A673 (cell line): ENCODE results near the gene ARID5B. TPM values are rescaled to one million over a fixed set of nuclear protein-coding genes. Genes with fewer than 3 reads are reported as not detected.
A peak's percentile ranks its signal among the peaks of the same experiment; 100 is the strongest.

Experiments used
- BruUV-seq: library from RNA; stranded (reverse); fragments of 400-500 nt; replicated peaks from 2 replicates; lab custom pipeline; 2021; lab: Mats Ljungman, UMichigan
- CTCF ChIA-PET: fragments of 300-600 bp; sonication (Branson Sonifier 250); formaldehyde crosslinking; loops from one replicate; lab custom pipeline; 2022; ENCODE audit warnings: antibody characterized with exemption; lab: Charles Lee
- POLR2A ChIA-PET: fragments of 300-600 bp; sonication (Branson Sonifier 250); formaldehyde crosslinking; loops from one replicate; lab custom pipeline; 2022; ENCODE audit warnings: antibody characterized with exemption; ENCODE audit not compliant: low non-redundant PET; lab: Charles Lee
- DNase-seq: peaks from one replicate; pipeline ENCODE4 v3.0.0-alpha.2; 2015; ENCODE audit warnings: low spot score
- H3K27ac ChIP-seq: fragments of 200-600 bp; sonication (generic); 2 replicates; pipeline ENCODE4 v1.5.1; 2016; ENCODE audit warnings: mixed run types, low read depth, mild to moderate bottlenecking, mixed read lengths, antibody characterized with exemption, low read length; ENCODE audit not compliant: poor library complexity, severe bottlenecking
- H3K27me3 ChIP-seq: fragments of 200-600 bp; sonication (generic); replicated peaks from 2 replicates; pipeline ENCODE4 v1.6.1; 2017; ENCODE audit warnings: mixed run types, low read depth, mild to moderate bottlenecking, mixed read lengths, antibody characterized with exemption, low read length; ENCODE audit not compliant: insufficient read depth, poor library complexity
- H3K36me3 ChIP-seq: fragments of 200-600 bp; sonication (generic); 2 replicates; pipeline ENCODE4 v1.6.1; 2016; ENCODE audit warnings: mixed run types, mild to moderate bottlenecking, mixed read lengths, antibody characterized with exemption, low read length; ENCODE audit not compliant: insufficient read depth, poor library complexity, severe bottlenecking
- H3K4me1 ChIP-seq: fragments of 200-600 bp; sonication (generic); 2 replicates; pipeline ENCODE4 v1.6.1; 2017; ENCODE audit warnings: mixed run types, mild to moderate bottlenecking, mixed read lengths, antibody characterized with exemption, low read length; ENCODE audit not compliant: insufficient read depth, poor library complexity, severe bottlenecking
- H3K4me3 ChIP-seq: fragments of 200-600 bp; sonication (generic); 2 replicates; pipeline ENCODE4 v1.5.1; 2016; ENCODE audit warnings: low read depth, mixed run types, mild to moderate bottlenecking, mixed read lengths, low read length; ENCODE audit not compliant: poor library complexity, severe bottlenecking
- H3K9me3 ChIP-seq: fragments of 200-600 bp; sonication (generic); 2 replicates; pipeline ENCODE4 v1.6.1; 2016; ENCODE audit warnings: mixed run types, low read depth, mild to moderate bottlenecking, mixed read lengths, antibody characterized with exemption, low read length; ENCODE audit not compliant: poor library complexity, severe bottlenecking
- CTCF ChIP-seq: fragments of 300-800, 200-600 bp; sonication (generic); conservative IDR thresholded peaks from 2 replicates; pipeline ENCODE4 v1.5.1; 2017; ENCODE audit warnings: low read depth, mild to moderate bottlenecking, antibody characterized with exemption, low read length, moderate library complexity, mixed read lengths
- EZH2 ChIP-seq: fragments of 200-600 bp; sonication (generic); IDR thresholded peaks from 2 replicates; pipeline ENCODE4 v1.6.1; 2017; ENCODE audit warnings: borderline replicate concordance, low read depth, mild to moderate bottlenecking, mixed read lengths, antibody characterized with exemption, low read length; ENCODE audit not compliant: poor library complexity, severe bottlenecking
- intact Hi-C: fragments of 100-400 bp; cut with micrococcal nuclease; formaldehyde crosslinking; loops from one replicate; pipeline ENCODE4 v1.10.0; 2022; ENCODE audit not compliant: unreplicated experiment
- total RNA-seq: library from RNA; stranded (reverse); gene quantifications from 2 replicates; pipeline ENCODE4 v1.2.3, GENCODE V29; 2021

ARID5B gene
- total RNA-seq, 1 experiment from 2014 or later = 29.0 TPM

DNA sequence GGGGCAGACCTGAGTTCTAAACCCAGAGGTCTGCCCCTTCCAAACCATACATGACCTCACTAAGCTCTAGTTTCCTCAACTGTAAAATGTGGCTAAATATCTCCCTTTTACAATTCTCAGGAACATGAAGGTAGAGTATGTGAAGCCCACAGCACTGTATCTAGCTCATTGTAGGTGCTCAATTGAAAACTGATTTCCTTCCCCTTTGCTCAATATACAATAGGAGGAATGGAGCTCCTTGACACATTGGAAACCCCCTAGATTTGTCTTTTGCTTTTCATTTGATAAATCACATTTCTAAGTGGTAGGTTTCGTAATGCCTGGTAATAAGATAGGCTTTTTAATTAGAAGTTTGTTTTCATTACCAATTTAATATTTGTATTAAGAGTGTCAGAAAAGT, 153.3 kb downstream of the ARID5B start:
- ChIA-PET POLR2A (interaction anchor here (0.6 kb wide), 1 partner anchor 11 kb away, joined by 5 read pairs; no protein-coding TSS in a partner anchor), CTCF (interaction anchor here (0.6 kb wide), 1 partner anchor 153 kb away, joined by 3 read pairs; no protein-coding TSS in a partner anchor)
- H3K4me3 ChIP-seq = peak overlapping the region; percentile 22
- H3K27me3 ChIP-seq = no peaks in the 10 kb centered on the region
- TF ChIP-seq CTCF = no peak
- peaks cover 69% of the 10 kb centered on the region for H3K4me1 ChIP-seq
- H3K36me3 ChIP-seq = peaks cover 52% of the 10 kb centered on the region
- intact Hi-C loops = no loop called here
- BruUV-seq = no TSS peak
- no peaks in the 10 kb centered on the region for H3K9me3 ChIP-seq
- DNase-seq = no peak
- peak overlapping the region; percentile 74 for H3K27ac ChIP-seq

- H3K36me3 ChIP-seq = peaks cover 65% of the 10 kb centered on the region
- peak overlapping the region; percentile 22 for H3K4me3 ChIP-seq
- H3K27me3 ChIP-seq = no peaks in the 10 kb centered on the region
- peak overlapping the region; percentile 74 for H3K27ac ChIP-seq
- CTCF ChIA-PET = no interaction called here
- H3K4me1 ChIP-seq = peaks cover 74% of the 10 kb centered on the region
- no TSS peak for BruUV-seq
- intact Hi-C loops = no loop called here
- POLR2A ChIA-PET = interaction anchor here (0.6 kb wide), 1 partner anchor 220 kb away, joined by 3 read pairs; no protein-coding TSS in a partner anchor
- DNase-seq = no peak
- no peaks in the 10 kb centered on the region for H3K9me3 ChIP-seq
- no peak for TF ChIP-seq CTCF
- TF ChIP-seq EZH2 = no peak
Observed at GRCh38 chr10:62056219-62056618, 154.7 kb downstream of the ARID5B start.

- ChIA-PET POLR2A (no interaction called here), CTCF (no interaction called here)
- DNase-seq = no peak
- TF ChIP-seq CTCF (no peak), EZH2 (no peak)
- peaks cover 70% of the 10 kb centered on the region for H3K4me1 ChIP-seq
- intact Hi-C loops = no loop called here
- peak overlapping the region; percentile 51 for H3K27ac ChIP-seq
- H3K27me3 ChIP-seq = no peaks in the 10 kb centered on the region
- no peak overlapping the region for H3K4me3 ChIP-seq
- H3K9me3 ChIP-seq = no peaks in the 10 kb centered on the region
- no TSS peak for BruUV-seq
- H3K36me3 ChIP-seq = peaks cover 62% of the 10 kb centered on the region
Observed at GRCh38 chr10:62056698-62057097, 155.2 kb downstream of the ARID5B start.
